ENCODE data around the gene PCIF1.
"Not testable (repeated sequence)": the region's sequence is repeated elsewhere in the genome, so short reads cannot be mapped to it uniquely, and the experiment has no call there.

PCIF1 gene

GRCh38 chr20:45934586-45935415 lies at the start of gene PCIF1:
PCIF1 (plus strand) TSS chr20:45934683; CDS start chr20:45939000, 4,317 bp downstream.
- peak; percentile 98 for DNase-seq

GRCh38 chr20:45886590-45887345 lies 47.7 kb upstream of the PCIF1 start:
- DNase-seq: no peak

- DNase-seq: no peak
Measured at GRCh38 chr20:45887346-45887715, 47.2 kb upstream of the PCIF1 start, which contains the start of gene SPATA25. SPATA25 (minus strand) TSS chr20:45887622; CDS start chr20:45887590, 32 bp downstream.

DNA sequence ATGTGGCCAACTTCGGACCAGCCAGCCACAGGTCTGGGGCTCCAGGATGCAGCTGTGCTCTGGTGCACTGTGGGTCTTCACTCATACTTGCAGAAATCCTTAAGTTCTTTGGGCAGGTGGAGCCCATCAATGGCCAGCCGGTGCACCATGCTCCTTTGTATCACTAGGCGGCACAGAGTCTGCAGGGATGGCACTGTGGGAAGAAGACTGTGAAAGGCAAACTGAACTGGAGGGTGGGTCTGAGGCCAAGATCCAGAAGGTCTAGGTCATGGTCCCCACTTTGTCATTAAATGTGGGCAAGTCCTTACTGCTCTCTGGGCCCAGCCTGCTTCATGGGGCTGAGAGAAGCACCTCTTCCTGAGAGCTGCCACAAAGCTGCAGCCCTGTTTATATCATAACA lies 45.8 kb upstream of the PCIF1 start:
- no peak for DNase-seq

GRCh38 chr20:45890077-45890984 lies 44.2 kb upstream of the PCIF1 start:
- peak; percentile 58 for DNase-seq

DNA sequence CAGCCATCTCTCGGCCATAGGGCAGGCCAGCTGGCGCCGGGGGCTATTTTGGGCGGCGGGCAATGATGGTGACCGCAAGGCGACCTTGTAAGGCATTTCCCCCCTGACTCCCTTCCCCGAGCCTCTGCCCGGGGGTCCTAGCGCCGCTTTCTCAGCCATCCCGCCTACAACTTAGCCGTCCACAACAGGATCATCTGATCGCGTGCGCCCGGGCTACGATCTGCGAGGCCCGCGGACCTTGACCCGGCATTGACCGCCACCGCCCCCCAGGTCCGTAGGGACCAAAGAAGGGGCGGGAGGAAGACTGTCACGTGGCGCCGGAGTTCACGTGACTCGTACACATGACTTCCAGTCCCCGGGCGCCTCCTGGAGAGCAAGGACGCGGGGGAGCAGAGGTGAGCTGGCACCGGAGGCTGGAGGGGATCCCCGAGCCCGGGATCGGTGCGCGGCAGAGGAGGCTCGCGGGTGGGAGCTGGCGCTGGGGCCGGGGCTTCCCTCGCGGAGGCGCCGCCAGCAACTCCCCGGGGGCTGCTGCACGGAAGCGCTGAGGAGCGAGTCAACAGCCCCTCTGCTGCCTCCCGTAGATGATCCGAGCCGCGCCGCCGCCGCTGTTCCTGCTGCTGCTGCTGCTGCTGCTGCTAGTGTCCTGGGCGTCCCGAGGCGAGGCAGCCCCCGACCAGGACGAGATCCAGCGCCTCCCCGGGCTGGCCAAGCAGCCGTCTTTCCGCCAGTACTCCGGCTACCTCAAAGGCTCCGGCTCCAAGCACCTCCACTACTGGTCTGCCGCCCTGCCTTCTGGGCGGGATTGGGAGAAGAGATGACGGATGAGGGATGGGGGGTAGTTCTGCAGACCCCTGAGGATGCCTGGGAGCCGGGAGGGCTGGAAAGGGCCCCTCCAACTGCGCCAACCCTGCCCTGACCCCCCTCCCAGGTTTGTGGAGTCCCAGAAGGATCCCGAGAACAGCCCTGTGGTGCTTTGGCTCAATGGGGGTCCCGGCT lies 43.2 kb upstream of the PCIF1 start, which contains the start of the genes CTSA and NEURL2:
Gene CTSA (plus strand): TSS at position 351 of the 999 bp plus-strand sequence. CDS start 234 bp downstream, at position 585.
Gene NEURL2 (minus strand): TSS at position 224 of the 999 bp plus-strand sequence. CDS start 217 bp downstream, at position 7.
- peak; percentile 91 for DNase-seq

DNA sequence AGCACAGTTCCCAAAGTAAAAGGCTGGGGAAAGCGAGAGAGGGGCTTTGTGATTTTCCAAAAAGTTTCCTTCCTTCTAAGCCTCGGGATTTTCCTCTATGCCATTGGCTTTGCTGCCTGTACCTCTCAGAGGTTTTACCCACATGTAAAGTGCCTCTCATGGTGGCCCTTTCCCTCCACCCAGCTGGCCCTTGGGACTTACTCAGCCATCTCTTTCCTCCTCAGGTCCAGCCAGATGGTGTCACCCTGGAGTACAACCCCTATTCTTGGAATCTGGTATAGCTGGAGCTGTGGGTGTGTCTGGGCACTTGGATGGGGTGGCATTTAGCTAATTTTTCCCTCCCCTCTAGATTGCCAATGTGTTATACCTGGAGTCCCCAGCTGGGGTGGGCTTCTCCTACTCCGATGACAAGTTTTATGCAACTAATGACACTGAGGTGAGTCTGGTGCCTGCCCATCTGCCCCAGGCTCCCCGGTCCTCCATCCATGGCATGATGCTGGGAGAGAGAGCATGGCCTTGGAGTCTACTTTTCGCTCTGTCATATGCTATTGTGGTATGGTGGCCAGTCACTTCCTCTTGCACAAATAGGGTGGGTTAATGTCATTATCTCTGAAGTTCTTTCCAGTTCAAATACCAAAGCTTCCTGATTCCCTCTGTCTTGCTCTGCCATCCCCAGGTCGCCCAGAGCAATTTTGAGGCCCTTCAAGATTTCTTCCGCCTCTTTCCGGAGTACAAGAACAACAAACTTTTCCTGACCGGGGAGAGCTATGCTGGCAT lies 42.2 kb upstream of the PCIF1 start:
- no peak for DNase-seq

DNA sequence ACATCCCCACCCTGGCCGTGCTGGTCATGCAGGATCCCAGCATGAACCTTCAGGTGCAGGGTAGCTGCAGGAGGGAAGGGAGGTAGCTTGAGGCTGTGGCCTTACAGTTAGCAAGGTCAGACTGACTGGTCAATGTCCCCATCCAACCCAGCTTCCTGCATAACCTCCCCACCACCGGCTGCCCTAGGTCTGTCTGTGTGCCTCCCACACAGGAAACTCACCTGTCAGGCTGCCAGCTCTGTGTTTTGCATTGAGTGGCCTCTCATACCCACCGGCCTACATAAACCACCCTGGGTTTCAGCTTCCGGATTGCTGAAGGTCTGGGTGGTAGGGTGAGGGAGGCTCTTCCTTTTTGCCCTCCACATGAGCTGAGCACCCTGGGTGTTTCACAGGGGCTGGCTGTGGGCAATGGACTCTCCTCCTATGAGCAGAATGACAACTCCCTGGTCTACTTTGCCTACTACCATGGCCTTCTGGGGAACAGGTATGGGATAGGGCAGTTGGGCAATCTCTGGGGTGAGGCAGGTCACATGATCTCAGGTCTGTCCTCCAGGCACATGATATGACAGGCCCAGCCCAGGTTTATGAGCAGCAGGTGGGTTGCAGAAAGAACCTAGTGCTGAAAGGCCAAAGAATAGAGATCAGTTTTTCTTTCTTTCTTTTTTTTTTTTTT lies 41.5 kb upstream of the PCIF1 start:
- DNase-seq: no peak

GRCh38 chr20:45893831-45894230 lies 40.7 kb upstream of the PCIF1 start:
- DNase-seq: no peak

DNA sequence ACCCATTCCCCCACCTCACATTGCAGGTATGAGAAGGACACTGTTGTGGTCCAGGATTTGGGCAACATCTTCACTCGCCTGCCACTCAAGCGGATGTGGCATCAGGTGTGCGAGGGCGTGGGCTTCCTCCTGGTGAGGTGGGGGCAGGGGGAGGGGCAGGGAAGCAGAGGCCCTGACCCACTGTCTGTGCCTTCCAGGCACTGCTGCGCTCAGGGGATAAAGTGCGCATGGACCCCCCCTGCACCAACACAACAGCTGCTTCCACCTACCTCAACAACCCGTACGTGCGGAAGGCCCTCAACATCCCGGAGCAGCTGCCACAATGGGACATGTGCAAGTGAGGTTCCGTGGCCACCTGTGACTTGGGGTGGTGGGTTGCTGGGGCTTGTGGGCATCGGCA lies 39.7 kb upstream of the PCIF1 start:
- DNase-seq: no peak

GRCh38 chr20:45896641-45897161 lies 37.8 kb upstream of the PCIF1 start:
- no peak for DNase-seq

GRCh38 chr20:45897289-45897688 lies 37.2 kb upstream of the PCIF1 start:
- no peak for DNase-seq

DNA sequence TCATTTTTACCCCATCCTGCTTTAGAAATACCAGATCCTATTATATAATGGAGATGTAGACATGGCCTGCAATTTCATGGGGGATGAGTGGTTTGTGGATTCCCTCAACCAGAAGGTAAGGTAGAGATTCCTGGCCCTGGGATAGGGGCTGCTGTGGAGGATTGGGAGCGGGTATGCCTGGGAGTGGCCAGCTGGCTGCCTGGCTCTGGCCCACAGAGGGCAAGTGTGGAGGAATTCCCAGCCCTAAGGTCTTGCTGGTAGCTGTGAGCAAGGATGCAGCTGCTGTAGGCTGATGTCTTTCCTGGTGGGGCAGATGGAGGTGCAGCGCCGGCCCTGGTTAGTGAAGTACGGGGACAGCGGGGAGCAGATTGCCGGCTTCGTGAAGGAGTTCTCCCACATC lies 36.8 kb upstream of the PCIF1 start:
- DNase-seq: no peak

DNA sequence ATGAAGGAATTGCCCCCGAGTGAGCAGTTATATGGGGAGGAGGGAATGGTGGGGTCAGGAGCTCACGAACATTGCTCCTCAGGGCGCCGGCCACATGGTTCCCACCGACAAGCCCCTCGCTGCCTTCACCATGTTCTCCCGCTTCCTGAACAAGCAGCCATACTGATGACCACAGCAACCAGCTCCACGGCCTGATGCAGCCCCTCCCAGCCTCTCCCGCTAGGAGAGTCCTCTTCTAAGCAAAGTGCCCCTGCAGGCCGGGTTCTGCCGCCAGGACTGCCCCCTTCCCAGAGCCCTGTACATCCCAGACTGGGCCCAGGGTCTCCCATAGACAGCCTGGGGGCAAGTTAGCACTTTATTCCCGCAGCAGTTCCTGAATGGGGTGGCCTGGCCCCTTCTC lies 36.2 kb upstream of the PCIF1 start:
- no peak for DNase-seq

DNA sequence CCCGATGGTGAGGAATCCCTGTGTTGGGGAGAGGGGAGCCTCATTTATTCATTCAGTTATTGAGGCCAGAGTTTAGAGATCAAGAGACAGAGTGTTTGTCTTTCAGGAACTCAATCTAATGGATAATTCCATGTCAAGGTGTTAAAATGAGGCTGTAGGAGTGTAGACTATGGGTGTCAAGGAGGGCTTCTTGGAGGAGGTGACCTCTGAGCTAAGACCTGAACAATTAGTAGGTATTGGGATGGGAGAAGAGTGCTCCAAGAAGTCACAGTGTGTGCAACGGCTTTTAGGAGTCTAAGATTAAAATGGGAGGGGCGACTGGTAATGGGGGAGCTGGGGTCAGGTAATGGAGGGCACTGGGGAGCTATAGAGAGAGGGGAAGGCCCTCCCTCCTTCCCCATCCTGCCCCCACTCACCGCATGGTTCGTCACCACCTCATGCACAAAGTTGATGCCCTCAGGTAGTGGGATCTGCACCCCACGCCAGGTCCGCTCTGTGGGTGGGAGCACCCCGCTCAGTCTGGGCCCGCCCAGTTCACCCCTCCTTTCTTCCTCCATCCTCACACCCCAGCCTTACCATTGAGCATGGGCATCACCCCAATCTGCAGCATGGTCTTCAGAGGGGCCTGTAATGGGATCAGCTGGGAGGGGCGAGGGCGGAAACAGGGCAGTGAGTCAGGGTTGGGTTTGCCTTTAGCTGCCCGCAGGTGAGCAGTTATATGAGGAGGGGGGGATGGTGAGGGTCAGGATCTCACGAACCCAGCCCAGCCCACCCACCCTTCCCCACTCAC lies 35.2 kb upstream of the PCIF1 start:
- no peak for DNase-seq

DNA sequence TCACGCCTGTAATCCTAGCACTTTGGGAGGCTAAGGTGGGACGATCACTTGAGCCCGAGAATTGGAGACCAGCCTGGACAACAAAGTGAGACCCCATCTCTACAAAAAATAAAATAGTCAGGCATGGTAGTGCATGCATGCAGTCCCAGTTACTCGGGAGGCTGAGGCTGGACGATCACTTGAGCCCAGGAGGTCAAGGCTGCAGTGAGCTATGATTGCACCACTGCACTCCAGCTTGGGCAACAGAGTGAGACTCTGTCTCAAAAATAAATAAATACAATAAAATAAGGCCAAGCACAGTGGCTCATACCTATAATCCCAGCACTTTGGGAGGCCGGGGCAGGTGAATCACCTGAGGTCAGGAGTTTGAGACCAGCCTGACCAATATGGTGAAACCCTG lies 33.2 kb upstream of the PCIF1 start:
- DNase-seq: not testable (repeated sequence)

- DNase-seq: no peak
Measured at GRCh38 chr20:45902199-45902701, 32.2 kb upstream of the PCIF1 start.
